GM12878 (cell line): ENCODE results near the gene ABR. TPM values are rescaled to one million over a fixed set of nuclear protein-coding genes. Genes with fewer than 3 reads are reported as not detected.

Experiments
- ATAC-seq: fragments of 200-7000 bp; cut with Tn5 transposase; 3 replicates; pipeline ENCODE4 v1.9.1; 2020; ENCODE audit warnings: mild to moderate bottlenecking, moderate library complexity
- BruUV-seq: library from RNA; stranded (reverse); fragments of 400-500 nt; replicated peaks from 2 replicates; lab custom pipeline; 2021; lab: Mats Ljungman, UMichigan
- CTCF ChIA-PET: fragments of 300-600 bp; sonication (Branson Sonifier 250); formaldehyde crosslinking; extraction: SDS; loops from one replicate; lab custom pipeline; 2021; ENCODE audit warnings: inconsistent platforms; lab: Yijun Ruan, JAX
- POLR2A ChIA-PET: fragments of 350-600 bp; formaldehyde crosslinking; extraction: SDS; loops from one replicate; lab custom pipeline; 2021; ENCODE audit warnings: inconsistent platforms; lab: Charles Lee
- RAD21 ChIA-PET: fragments of 300-600 bp; sonication (Branson Sonifier 250); formaldehyde crosslinking; loops from one replicate; lab custom pipeline; 2023; ENCODE audit warnings: antibody characterized with exemption; ENCODE audit not compliant: unreplicated experiment; lab: Charles Lee
- SMC1A ChIA-PET: fragments of 300-600 bp; sonication (Branson Sonifier 250); formaldehyde crosslinking; loops from one replicate; lab custom pipeline; 2023; ENCODE audit not compliant: unreplicated experiment, uncharacterized antibody; lab: Charles Lee
- DNase-seq: peaks from one replicate; pipeline ENCODE4 v3.0.0-alpha.2; 2011; ENCODE audit warnings: low read depth, low spot score
- FAIRE-seq: peaks from 3 replicates; lab custom pipeline; 2011; peaks lifted over from hg19 to GRCh38; lab: Jason Lieb, UNC
- H2AFZ ChIP-seq: 2 replicates; pipeline ENCODE4 v1.6.0; 2011; ENCODE audit warnings: low read depth, low read length, control low read depth; ENCODE audit not compliant: control insufficient read depth
- H3K27ac ChIP-seq: 2 replicates; pipeline ENCODE4 v1.5.1; 2011; ENCODE audit warnings: control low read depth; ENCODE audit not compliant: control insufficient read depth, insufficient read depth
- H3K27me3 ChIP-seq, 2 experiments: replicated peaks in 1 of 2; 2 replicates each; pipeline versions ENCODE4 v1.6.0 to v1.6.1; 2011; ENCODE audit warnings: low read length in 1 of 2; ENCODE audit not compliant: control insufficient read depth in 2 of 2, insufficient read depth in 2 of 2
- H3K36me3 ChIP-seq, 2 experiments: 2 replicates each; pipeline ENCODE4 v1.5.1; 2011; ENCODE audit warnings: low read length in 1 of 2; ENCODE audit not compliant: control insufficient read depth in 2 of 2, insufficient read depth in 2 of 2
- H3K4me1 ChIP-seq: 2 replicates; pipeline ENCODE4 v1.6.1; 2011; ENCODE audit warnings: mild to moderate bottlenecking, low read length, moderate library complexity, mixed read lengths; ENCODE audit not compliant: control insufficient read depth, insufficient read depth
- H3K4me2 ChIP-seq: 2 replicates; pipeline ENCODE4 v1.6.0; 2011; ENCODE audit warnings: control low read depth; ENCODE audit not compliant: control insufficient read depth, insufficient read depth
- H3K4me3 ChIP-seq: fragments of 200-600 bp; sonication (generic); 2 replicates; pipeline ENCODE4 v1.5.1; 2016
- H3K79me2 ChIP-seq: 2 replicates; pipeline ENCODE4 v1.6.0; 2011; ENCODE audit warnings: low read length; ENCODE audit not compliant: control insufficient read depth, insufficient read depth
- H3K9ac ChIP-seq: 2 replicates; pipeline ENCODE4 v1.8.0; 2011; ENCODE audit warnings: low read length, control low read depth, mixed read lengths; ENCODE audit not compliant: control insufficient read depth, insufficient read depth
- H3K9me3 ChIP-seq: replicated peaks from 3 replicates; pipeline ENCODE4 v1.5.1; 2011; ENCODE audit warnings: mild to moderate bottlenecking, low read length; ENCODE audit not compliant: control insufficient read depth, insufficient read depth
- H4K20me1 ChIP-seq: 2 replicates; pipeline ENCODE4 v1.6.0; 2011; ENCODE audit not compliant: control insufficient read depth, insufficient read depth
- ATF7 ChIP-seq: fragments of 450-650 bp; IDR thresholded peaks from 2 replicates; pipeline ENCODE4 v1.6.1; 2016; ENCODE audit warnings: low read depth, mild to moderate bottlenecking
- CREB1 ChIP-seq: IDR thresholded peaks from 2 replicates; pipeline ENCODE4 v1.6.1; 2012; ENCODE audit warnings: low read depth, mild to moderate bottlenecking, inconsistent platforms
- HDAC2 ChIP-seq: fragments of 200-600 bp; sonication (generic); IDR thresholded peaks from 2 replicates; pipeline ENCODE4 v1.6.1; 2017
- MXI1 ChIP-seq: fragments of 150-350 bp; IDR thresholded peaks from 2 replicates; pipeline ENCODE4 v1.6.1; 2011; ENCODE audit warnings: low read depth, mild to moderate bottlenecking, inconsistent platforms, low read length, improper control_type of control experiment
- NFXL1 ChIP-seq: fragments of 450-650 bp; IDR thresholded peaks from 2 replicates; pipeline ENCODE4 v1.6.1; 2017; ENCODE audit warnings: antibody characterized with exemption, mild to moderate bottlenecking, borderline replicate concordance
- POU2F2 ChIP-seq: IDR thresholded peaks from 3 replicates; pipeline ENCODE4 v1.6.1; 2011; ENCODE audit warnings: low read depth, mild to moderate bottlenecking, low read length, borderline replicate concordance
- RFX5 ChIP-seq: IDR thresholded peaks from 2 replicates; pipeline ENCODE4 v1.6.1; 2011; ENCODE audit warnings: low read depth, low read length, improper control_type of control experiment
- STAT1 ChIP-seq: fragments of 450-650 bp; conservative IDR thresholded peaks from 2 replicates; pipeline ENCODE4 v1.6.1; 2014; ENCODE audit warnings: antibody characterized with exemption, mild to moderate bottlenecking
- SUZ12 ChIP-seq: fragments of 200-600 bp; sonication (generic); IDR thresholded peaks from one replicate; pipeline ENCODE4 v1.6.1; 2018; ENCODE audit warnings: antibody characterized with exemption, mild to moderate bottlenecking; ENCODE audit not compliant: unreplicated experiment
- TCF3 ChIP-seq: IDR thresholded peaks from 2 replicates; pipeline ENCODE4 v1.6.1; 2012; ENCODE audit warnings: low read depth, mild to moderate bottlenecking, low read length, borderline replicate concordance; ENCODE audit not compliant: insufficient read depth
- ZNF207 ChIP-seq: fragments of 450-650 bp; IDR thresholded peaks from 2 replicates; pipeline ENCODE4 v1.6.1; 2014; ENCODE audit warnings: antibody characterized with exemption, mild to moderate bottlenecking, borderline replicate concordance
- ZNF622 ChIP-seq: fragments of 450-650 bp; IDR thresholded peaks from 2 replicates; pipeline ENCODE4 v1.6.1; 2017; ENCODE audit warnings: mild to moderate bottlenecking, inconsistent platforms
- WGBS: methylation state at CpG from one replicate; pipeline ENCODE4 v1.1.6; 2016; ENCODE audit warnings: low lambda C conversion rate; ENCODE audit not compliant: insufficient replicate concordance, insufficient coverage; ENCODE audit errors: missing lambda C conversion rate; 5-methylcytosine and 5-hydroxymethylcytosine counted together
- in situ Hi-C: fragments of 300-500 bp; cut with MboI; formaldehyde crosslinking; loops from 9 replicates; pipeline ENCODE4 v1.14.3; 2018; ENCODE audit warnings: mixed read lengths
- intact Hi-C: fragments of 100-400 bp; cut with micrococcal nuclease; formaldehyde crosslinking; loops from one replicate; pipeline ENCODE4 v1.14.2; 2022; ENCODE audit not compliant: unreplicated experiment
- polyA plus RNA-seq, 11 experiments: library from polyadenylated mRNA; depleted of rRNA in 4 of 11; unstranded in 6 of 11; stranded (reverse) in 5 of 11; fragments of >200 nt; fragmentation: Nextera tagmentation in 4 of 11; fragmentation: Illumina TruSeq in 1 of 11; extraction: Ambion mirVana in 4 of 11; extraction: Trizol in 1 of 11; gene quantifications; 1 replicate in 1 of 11; 2 replicates in 10 of 11; pipeline versions ENCODE4 v1.2.1 to v1.2.3, GENCODE V29; 2011 to 2016; ENCODE audit warnings: inconsistent platforms in 2 of 11, missing spikeins in 2 of 11, low read depth in 1 of 11
- total RNA-seq, 4 experiments: library from RNA; depleted of rRNA in 3 of 4; stranded (reverse); fragments of >200 nt in 3 of 4; fragmentation: Illumina TruSeq in 1 of 4; extraction: Trizol in 1 of 4; gene quantifications; 2 replicates each; pipeline versions ENCODE4 v1.2.1 to v1.2.3, GENCODE V29; 2013 to 2021
- TF ChIP-seq, protein P1 (sequence below): IDR thresholded peaks from 2 replicates; pipeline ENCODE4 v1.6.1; 2011; ENCODE audit warnings: mild to moderate bottlenecking, low read depth, low read length, moderate library complexity; ENCODE audit not compliant: insufficient replicate concordance

ABR gene
- total and polyA plus RNA-seq, 10 of the 15 experiments (the other 5 are each of a cell fraction or from before 2014, with no cell fraction given): 1.4 to 112 (median 30.0) TPM

GRCh38 chr17:1027044-1027443 lies 152.7 kb downstream of the ABR start:
- intact Hi-C loops (no loop called here), in situ Hi-C loops (no loop called here)
- TF ChIP-seq SUZ12 (no peak), POU2F2 (no peak), ZNF207 (no peak)
- no TSS peak for BruUV-seq
- Histone ChIP-seq H3K9ac (no peak overlapping the region), H4K20me1 (no peaks in the 10 kb centered on the region), H3K4me3 (no peak overlapping the region), H2AFZ (no peak overlapping the region), H3K27ac (no peak overlapping the region), H3K36me3 (peaks cover 0 to 2% of the 10 kb centered on the region in 2 experiments; a peak in 2 of 4 replicates), H3K4me2 (no peak overlapping the region), H3K4me1 (no peaks in the 10 kb centered on the region), H3K79me2 (no peaks in the 10 kb centered on the region), H3K9me3 (no peaks in the 10 kb centered on the region), H3K27me3 (no peaks in the 10 kb centered on the region)
- ChIA-PET POLR2A (no interaction called here), SMC1A (no interaction called here), CTCF (no interaction called here), RAD21 (no interaction called here)
- ATAC-seq (no peak), FAIRE-seq (no peak), DNase-seq (no peak)
- 93% methylated on average over 9 of the region's 9 CpGs for WGBS

DNA sequence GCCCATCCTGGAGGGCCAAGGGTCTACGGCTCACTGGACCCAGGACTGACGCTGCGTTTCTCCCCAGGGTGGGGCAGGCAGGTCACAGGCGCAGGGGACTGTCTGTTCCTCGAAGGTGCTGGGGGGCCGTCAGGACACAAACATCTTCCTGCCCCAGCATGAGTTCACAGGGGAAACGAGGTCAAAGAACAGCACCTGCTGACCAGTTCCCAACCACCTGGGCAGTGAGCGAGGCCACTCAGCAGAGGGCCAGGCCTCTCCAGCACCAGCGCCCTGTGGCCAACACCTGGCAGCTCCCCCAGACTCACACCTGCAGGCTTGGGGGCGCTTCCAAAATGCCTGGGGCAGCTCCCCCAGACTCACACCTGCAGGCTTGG lies 153.2 kb downstream of the ABR start:
- FAIRE-seq: no peak

More for the DNA sequence above, 153.2 kb downstream of the ABR start:
- no peaks in the 10 kb centered on the region for H4K20me1 ChIP-seq
- no peaks in the 10 kb centered on the region for H3K27me3 ChIP-seq
- ChIA-PET SMC1A (no interaction called here), CTCF (no interaction called here), RAD21 (no interaction called here), POLR2A (no interaction called here)
- BruUV-seq: no TSS peak
- 93% methylated on average over 10 of the region's 10 CpGs for WGBS
- H2AFZ ChIP-seq: no peak overlapping the region
- no peaks in the 10 kb centered on the region for H3K9me3 ChIP-seq
- DNase-seq (no peak), ATAC-seq (no peak)
- H3K79me2 ChIP-seq: no peaks in the 10 kb centered on the region
- TF ChIP-seq MXI1 (no peak), ZNF622 (no peak), NFXL1 (no peak), STAT1 (no peak), ATF7 (no peak), CREB1 (no peak), HDAC2 (no peak), TCF3 (no peak), RFX5 (no peak)
- TF ChIP-seq, protein P1, sequence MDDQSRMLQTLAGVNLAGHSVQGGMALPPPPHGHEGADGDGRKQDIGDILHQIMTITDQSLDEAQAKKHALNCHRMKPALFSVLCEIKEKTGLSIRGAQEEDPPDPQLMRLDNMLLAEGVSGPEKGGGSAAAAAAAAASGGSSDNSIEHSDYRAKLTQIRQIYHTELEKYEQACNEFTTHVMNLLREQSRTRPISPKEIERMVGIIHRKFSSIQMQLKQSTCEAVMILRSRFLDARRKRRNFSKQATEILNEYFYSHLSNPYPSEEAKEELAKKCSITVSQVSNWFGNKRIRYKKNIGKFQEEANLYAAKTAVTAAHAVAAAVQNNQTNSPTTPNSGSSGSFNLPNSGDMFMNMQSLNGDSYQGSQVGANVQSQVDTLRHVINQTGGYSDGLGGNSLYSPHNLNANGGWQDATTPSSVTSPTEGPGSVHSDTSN: no peak
- intact Hi-C loops: no loop called here
- no peaks in the 10 kb centered on the region for H3K4me1 ChIP-seq
- in situ Hi-C loops: no loop called here
- H3K27ac ChIP-seq: no peak overlapping the region
- no peak overlapping the region for H3K9ac ChIP-seq
- no peak overlapping the region for H3K4me3 ChIP-seq
- peaks cover 0 to 2% of the 10 kb centered on the region in 2 experiments; a peak in 2 of 4 replicates for H3K36me3 ChIP-seq
- no peak overlapping the region for H3K4me2 ChIP-seq
